ENCODE measurements around the gene SPG7. TPM values are rescaled to one million over a fixed set of nuclear protein-coding genes. Genes with fewer than 3 reads are reported as not detected.
"Not testable (repeated sequence)": the region's sequence is repeated elsewhere in the genome, so short reads cannot be mapped to it uniquely, and the experiment has no call there.

Gene SPG7
- total RNA-seq, 2 experiments from 2014 or later = 78.6 to 79.8 TPM

DNA sequence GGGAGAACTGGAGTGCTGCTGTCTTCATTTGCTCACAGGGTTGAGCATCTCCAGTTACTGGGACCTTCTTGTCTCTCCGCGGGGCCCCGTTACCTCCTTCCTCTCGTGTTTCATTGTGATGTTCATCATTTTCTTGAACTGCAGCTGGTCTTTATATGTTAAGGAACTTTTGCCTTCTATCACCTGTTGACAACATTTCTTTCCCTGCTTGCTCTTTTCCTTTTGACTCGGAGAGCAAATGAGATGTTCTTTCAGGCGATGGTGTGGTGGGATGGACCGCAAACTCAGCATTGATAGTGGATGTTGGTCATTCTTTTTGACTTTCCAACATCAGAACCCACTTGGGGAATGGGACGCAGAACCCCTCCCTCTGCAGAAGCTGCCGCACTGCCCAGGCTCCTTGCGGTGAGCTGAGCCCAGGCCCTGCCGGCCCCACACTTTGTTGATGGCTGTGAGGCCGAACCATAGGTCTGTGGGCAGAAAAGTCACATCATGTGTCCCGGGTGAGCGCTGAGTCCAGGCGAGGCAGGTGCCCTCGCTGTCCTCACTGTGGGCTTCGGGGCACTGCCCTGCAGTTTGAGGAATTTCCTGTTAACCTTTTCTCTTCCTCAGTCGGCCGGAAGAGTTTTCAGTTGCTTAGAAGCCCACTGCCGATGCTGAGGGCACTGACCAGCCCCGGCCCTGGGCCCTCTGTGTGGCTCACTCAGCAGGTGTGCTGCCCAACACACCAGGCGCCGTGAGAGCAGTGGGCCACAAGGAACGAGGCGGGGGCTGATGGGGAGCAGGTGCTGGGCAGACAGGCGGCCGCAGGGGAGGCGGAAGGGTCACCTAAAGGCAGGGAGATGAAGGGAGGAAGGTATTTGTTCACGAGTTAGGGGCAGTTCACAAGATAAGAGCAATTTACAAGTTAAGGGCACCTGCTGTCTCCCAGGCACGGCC is 59.7 kb downstream of the SPG7 start:
- intact Hi-C loops (cut with micrococcal nuclease) = no loop called here
- H3K9me3 Mint-ChIP-seq = no peaks in the 10 kb centered on the region
- DNase-seq (no peak), ATAC-seq (no peak)
- CTCF ChIA-PET = interaction anchor here (1.4 kb wide), 1 partner anchor 82 kb away, joined by 3 read pairs; no protein-coding TSS in a partner anchor
- TF ChIP-seq, protein P1, sequence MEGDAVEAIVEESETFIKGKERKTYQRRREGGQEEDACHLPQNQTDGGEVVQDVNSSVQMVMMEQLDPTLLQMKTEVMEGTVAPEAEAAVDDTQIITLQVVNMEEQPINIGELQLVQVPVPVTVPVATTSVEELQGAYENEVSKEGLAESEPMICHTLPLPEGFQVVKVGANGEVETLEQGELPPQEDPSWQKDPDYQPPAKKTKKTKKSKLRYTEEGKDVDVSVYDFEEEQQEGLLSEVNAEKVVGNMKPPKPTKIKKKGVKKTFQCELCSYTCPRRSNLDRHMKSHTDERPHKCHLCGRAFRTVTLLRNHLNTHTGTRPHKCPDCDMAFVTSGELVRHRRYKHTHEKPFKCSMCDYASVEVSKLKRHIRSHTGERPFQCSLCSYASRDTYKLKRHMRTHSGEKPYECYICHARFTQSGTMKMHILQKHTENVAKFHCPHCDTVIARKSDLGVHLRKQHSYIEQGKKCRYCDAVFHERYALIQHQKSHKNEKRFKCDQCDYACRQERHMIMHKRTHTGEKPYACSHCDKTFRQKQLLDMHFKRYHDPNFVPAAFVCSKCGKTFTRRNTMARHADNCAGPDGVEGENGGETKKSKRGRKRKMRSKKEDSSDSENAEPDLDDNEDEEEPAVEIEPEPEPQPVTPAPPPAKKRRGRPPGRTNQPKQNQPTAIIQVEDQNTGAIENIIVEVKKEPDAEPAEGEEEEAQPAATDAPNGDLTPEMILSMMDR (IDR thresholded peaks at IDR 0.05) = no peak
- H3K27ac Mint-ChIP-seq = no peak overlapping the region
- POLR2A ChIA-PET = no interaction called here
- H3K4me1 Mint-ChIP-seq (ENCODE audit: low read depth) = peaks cover 38% of the 10 kb centered on the region
- peaks cover 23% of the 10 kb centered on the region for H3K36me3 Mint-ChIP-seq (ENCODE audit: low read depth)
- peaks cover 2% of the 10 kb centered on the region for H3K27me3 Mint-ChIP-seq
- H3K4me3 Mint-ChIP-seq = no peak overlapping the region

DNA sequence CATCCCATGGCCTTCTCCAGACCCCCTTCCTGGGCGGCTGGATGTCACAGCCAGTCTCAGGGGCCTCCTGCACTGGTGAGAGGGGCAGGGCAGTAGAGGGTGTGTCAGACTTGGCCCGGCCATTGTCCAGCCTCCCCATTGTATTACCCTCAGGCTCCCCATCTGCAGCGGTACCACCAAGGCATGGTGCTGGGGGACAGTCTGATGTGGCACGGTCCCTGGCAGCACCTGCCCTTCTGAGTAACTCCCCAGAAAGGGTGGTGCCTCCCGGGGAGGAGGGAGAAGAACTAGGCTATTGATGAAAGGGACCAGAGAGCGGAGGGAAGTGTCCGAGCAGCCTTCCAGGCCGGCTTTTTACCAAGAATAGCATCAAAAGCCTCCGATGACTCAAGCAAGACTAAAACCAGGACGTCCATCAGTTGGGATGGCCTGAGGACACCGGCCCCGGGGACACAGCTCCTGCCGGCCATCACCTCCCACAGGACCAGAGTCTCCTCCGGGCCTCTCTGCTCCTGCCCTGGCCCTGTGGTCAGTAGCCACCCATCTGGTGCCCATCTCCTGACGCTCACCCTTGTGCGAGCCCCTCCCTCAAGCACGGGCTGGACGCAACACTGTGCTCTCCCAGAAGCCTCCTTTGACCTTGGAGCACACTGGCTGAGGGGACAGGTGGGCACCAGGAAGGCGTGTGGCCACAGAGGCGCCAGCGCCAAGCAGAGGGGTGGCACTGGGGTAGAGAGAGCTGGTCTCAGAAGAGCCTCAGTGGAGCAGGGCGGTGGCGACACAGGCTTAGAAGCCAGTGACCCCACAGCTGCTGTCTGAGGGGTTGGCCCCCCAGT is 61.5 kb downstream of the SPG7 start:
- intact Hi-C loops (cut with micrococcal nuclease) = no loop called here
- ChIA-PET POLR2A (interaction anchor here (0.6 to 1.1 kb wide), 4 partner anchors 8 to 384 kb away, joined by 3 read pairs; no protein-coding TSS in a partner anchor), CTCF (interaction anchor here (1.0 kb wide), 1 partner anchor 12 kb away, joined by 4 read pairs; no protein-coding TSS in a partner anchor)
- Mint-ChIP-seq H3K4me1 (ENCODE audit: low read depth) (peaks cover 22% of the 10 kb centered on the region), H3K27me3 (peaks cover 9% of the 10 kb centered on the region), H3K36me3 (ENCODE audit: low read depth) (peaks cover 5% of the 10 kb centered on the region), H3K27ac (no peak overlapping the region), H3K4me3 (no peak overlapping the region), H3K9me3 (no peaks in the 10 kb centered on the region)
- TF ChIP-seq, protein P1 (IDR thresholded peaks at IDR 0.05) = no peak
- ATAC-seq (no peak), DNase-seq (no peak)

DNA sequence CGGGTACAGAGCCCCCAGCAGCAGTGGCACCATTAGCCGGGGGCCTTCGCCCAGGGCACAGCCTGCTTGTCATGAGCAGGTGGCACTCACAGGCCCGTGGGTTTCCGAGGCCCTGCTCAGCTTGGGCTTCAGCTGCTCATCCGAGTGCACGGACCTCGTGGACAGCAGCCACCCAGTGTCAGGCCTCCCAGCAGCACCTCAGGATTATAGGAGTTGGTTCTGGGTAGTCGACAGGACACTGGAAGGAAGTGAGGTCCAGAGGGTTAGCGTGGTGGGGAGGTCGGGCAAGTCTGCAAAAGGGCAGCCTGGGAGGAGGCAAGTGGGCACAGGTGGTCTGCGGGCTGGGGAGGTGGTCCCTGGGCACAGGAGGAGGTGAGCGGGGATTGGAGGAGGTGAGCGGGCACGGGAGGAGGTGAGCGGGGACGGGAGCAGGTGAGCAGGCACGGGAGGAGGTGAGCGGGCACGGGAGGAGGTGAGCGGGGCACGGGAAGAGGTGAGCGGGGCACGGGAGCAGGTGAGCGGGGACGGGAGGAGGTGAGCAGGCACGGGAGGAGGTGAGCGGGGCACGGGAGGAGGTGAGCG is 62.2 kb downstream of the SPG7 start:
- H3K36me3 Mint-ChIP-seq (ENCODE audit: low read depth) = peaks cover under 1% of the 10 kb centered on the region
- no peaks in the 10 kb centered on the region for H3K9me3 Mint-ChIP-seq
- H3K4me1 Mint-ChIP-seq (ENCODE audit: low read depth) = peaks cover 14% of the 10 kb centered on the region
- ChIA-PET POLR2A (interaction anchor here (1.1 kb wide), 2 partner anchors 9 to 17 kb away, joined by 3 read pairs; no protein-coding TSS in a partner anchor), CTCF (no interaction called here)
- H3K27me3 Mint-ChIP-seq = peaks cover 9% of the 10 kb centered on the region
- no peak overlapping the region for H3K4me3 Mint-ChIP-seq
- no peak for ATAC-seq
- no peak overlapping the region for H3K27ac Mint-ChIP-seq
- DNase-seq = no peak
- intact Hi-C loops (cut with micrococcal nuclease) = no loop called here
- TF ChIP-seq, protein P1 (IDR thresholded peaks at IDR 0.05) = no peak

DNA sequence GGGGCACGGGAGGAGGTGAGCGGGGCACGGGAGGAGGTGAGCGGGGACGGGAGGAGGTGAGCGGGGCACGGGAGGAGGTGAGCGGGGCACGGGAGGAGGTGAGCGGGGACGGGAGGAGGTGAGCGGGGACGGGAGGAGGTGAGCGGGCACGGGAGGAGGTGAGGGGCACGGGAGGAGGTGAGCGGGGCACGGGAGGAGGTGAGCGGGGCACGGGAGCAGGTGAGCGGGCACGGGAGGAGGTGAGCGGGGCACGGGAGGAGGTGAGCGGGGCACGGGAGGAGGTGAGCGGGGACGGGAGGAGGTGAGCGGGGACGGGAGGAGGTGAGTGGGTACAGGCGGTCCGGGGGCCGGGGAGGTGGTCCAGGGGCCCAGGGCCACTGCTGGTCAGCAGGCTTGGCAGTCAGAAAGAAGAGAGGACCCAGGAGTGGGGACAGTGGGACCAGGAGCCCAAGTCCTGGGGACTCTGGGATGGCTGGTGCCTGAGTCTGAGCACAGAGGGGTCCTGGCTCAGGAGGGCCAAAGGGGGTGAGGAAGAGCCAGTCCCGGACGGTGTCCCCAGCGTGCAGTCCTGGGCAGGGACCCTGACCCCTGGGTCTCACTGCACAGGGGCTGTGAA is 62.9 kb downstream of the SPG7 start:
- H3K4me3 Mint-ChIP-seq; DNase-seq; H3K36me3 Mint-ChIP-seq (ENCODE audit: low read depth); H3K9me3 Mint-ChIP-seq; H3K27me3 Mint-ChIP-seq; H3K27ac Mint-ChIP-seq; ATAC-seq; intact Hi-C loops (cut with micrococcal nuclease); POLR2A ChIA-PET; H3K4me1 Mint-ChIP-seq (ENCODE audit: low read depth); CTCF ChIA-PET: not testable (repeated sequence)

GRCh38 chr16:89571636-89572035 is 63.4 kb downstream of the SPG7 start:
- DNase-seq = no peak
- Mint-ChIP-seq H3K27me3 (peaks cover 9% of the 10 kb centered on the region), H3K27ac (no peak overlapping the region), H3K36me3 (ENCODE audit: low read depth) (no peaks in the 10 kb centered on the region), H3K4me3 (no peak overlapping the region), H3K9me3 (no peaks in the 10 kb centered on the region), H3K4me1 (ENCODE audit: low read depth) (peaks cover 8% of the 10 kb centered on the region)
- intact Hi-C loops (cut with micrococcal nuclease) = no loop called here
- no peak for ATAC-seq
- ChIA-PET POLR2A (interaction anchor here (2.8 kb wide), 1 partner anchor 7 kb away, joined by 10 read pairs; no protein-coding TSS in a partner anchor), CTCF (no interaction called here)
- TF ChIP-seq, protein P1 (IDR thresholded peaks at IDR 0.05) = no peak
